Measurements from ENCODE around the gene TARDBP. TPM values are rescaled to one million over a fixed set of nuclear protein-coding genes. Genes with fewer than 3 reads are reported as not detected.

Gene TARDBP
- total RNA-seq, 1 donor from 2014 or later: 117 TPM

GRCh38 chr1:11019971-11020370 lies 7.5 kb downstream of the TARDBP start:
- no peak for DNase-seq (ENCODE audit: extremely low spot score, unreplicated experiment)
- TF ChIP-seq CTCF (IDR thresholded peaks at IDR 0.05): no peak
- peaks cover 64% of the 10 kb centered on the region for H3K36me3 Mint-ChIP-seq (ENCODE audit: unreplicated experiment)
- no peaks in the 10 kb centered on the region for H3K27me3 Mint-ChIP-seq (ENCODE audit: unreplicated experiment)
- H3K4me1 Mint-ChIP-seq (ENCODE audit: unreplicated experiment): peaks cover 2% of the 10 kb centered on the region
- H3K4me3 Mint-ChIP-seq (ENCODE audit: unreplicated experiment): no peak overlapping the region
- H3K9me3 Mint-ChIP-seq (ENCODE audit: unreplicated experiment): no peaks in the 10 kb centered on the region
- no peak overlapping the region for H3K27ac Mint-ChIP-seq (ENCODE audit: unreplicated experiment)

GRCh38 chr1:11023201-11023600 lies 10.7 kb downstream of the TARDBP start:
- no peak for DNase-seq (ENCODE audit: extremely low spot score, unreplicated experiment)
- H3K9me3 Mint-ChIP-seq (ENCODE audit: unreplicated experiment): no peaks in the 10 kb centered on the region
- H3K4me3 Mint-ChIP-seq (ENCODE audit: unreplicated experiment): no peak overlapping the region
- H3K4me1 Mint-ChIP-seq (ENCODE audit: unreplicated experiment): no peaks in the 10 kb centered on the region
- TF ChIP-seq CTCF (IDR thresholded peaks at IDR 0.05): no peak
- H3K27ac Mint-ChIP-seq (ENCODE audit: unreplicated experiment): no peak overlapping the region
- no peaks in the 10 kb centered on the region for H3K27me3 Mint-ChIP-seq (ENCODE audit: unreplicated experiment)
- peaks cover 62% of the 10 kb centered on the region for H3K36me3 Mint-ChIP-seq (ENCODE audit: unreplicated experiment)

GRCh38 chr1:11024154-11024873 lies 11.9 kb downstream of the TARDBP start:
- H3K4me1 Mint-ChIP-seq (ENCODE audit: unreplicated experiment): no peaks in the 10 kb centered on the region
- no peak for TF ChIP-seq CTCF (IDR thresholded peaks at IDR 0.05)
- no peak overlapping the region for H3K27ac Mint-ChIP-seq (ENCODE audit: unreplicated experiment)
- H3K36me3 Mint-ChIP-seq (ENCODE audit: unreplicated experiment): peaks cover 53% of the 10 kb centered on the region
- H3K27me3 Mint-ChIP-seq (ENCODE audit: unreplicated experiment): no peaks in the 10 kb centered on the region
- DNase-seq (ENCODE audit: extremely low spot score, unreplicated experiment): no peak
- H3K4me3 Mint-ChIP-seq (ENCODE audit: unreplicated experiment): no peak overlapping the region
- H3K9me3 Mint-ChIP-seq (ENCODE audit: unreplicated experiment): no peaks in the 10 kb centered on the region

GRCh38 chr1:11024874-11025203 lies 12.4 kb downstream of the TARDBP start:
- no peaks in the 10 kb centered on the region for H3K4me1 Mint-ChIP-seq (ENCODE audit: unreplicated experiment)
- DNase-seq (ENCODE audit: extremely low spot score, unreplicated experiment): no peak
- peaks cover 53% of the 10 kb centered on the region for H3K36me3 Mint-ChIP-seq (ENCODE audit: unreplicated experiment)
- TF ChIP-seq CTCF (IDR thresholded peaks at IDR 0.05): no peak
- no peak overlapping the region for H3K4me3 Mint-ChIP-seq (ENCODE audit: unreplicated experiment)
- H3K9me3 Mint-ChIP-seq (ENCODE audit: unreplicated experiment): no peaks in the 10 kb centered on the region
- no peaks in the 10 kb centered on the region for H3K27me3 Mint-ChIP-seq (ENCODE audit: unreplicated experiment)
- H3K27ac Mint-ChIP-seq (ENCODE audit: unreplicated experiment): no peak overlapping the region

- Mint-ChIP-seq H3K4me1 (ENCODE audit: unreplicated experiment) (no peaks in the 10 kb centered on the region), H3K9me3 (ENCODE audit: unreplicated experiment) (no peaks in the 10 kb centered on the region), H3K27me3 (ENCODE audit: unreplicated experiment) (no peaks in the 10 kb centered on the region), H3K36me3 (ENCODE audit: unreplicated experiment) (peaks cover 51% of the 10 kb centered on the region), H3K27ac (ENCODE audit: unreplicated experiment) (no peak overlapping the region), H3K4me3 (ENCODE audit: unreplicated experiment) (no peak overlapping the region)
- TF ChIP-seq CTCF (IDR thresholded peaks at IDR 0.05): no peak
- no peak for DNase-seq (ENCODE audit: extremely low spot score, unreplicated experiment)
These were observed 13.2 kb downstream of the TARDBP start for GRCh38 chr1:11025618-11026017.
